ENCODE data around the gene CD248.
"Not testable (repeated sequence)": the region's sequence is repeated elsewhere in the genome, so short reads cannot be mapped to it uniquely, and the experiment has no call there.

Gene CD248

GRCh38 chr11:66311965-66312548 lies 4.8 kb downstream of the CD248 start:
- peak; percentile 94 for DNase-seq (ENCODE audit: extremely low spot score)
- TF ChIP-seq ARNT (IDR thresholded peaks at IDR 0.05) (no peak), L3MBTL2 (conservative IDR thresholded peaks at IDR 0.05) (peak; percentile 81)
- CTCF ChIA-PET: interaction anchor here (0.6 to 3.9 kb wide), 28 partner anchors 10 to 257 kb away, joined by 3 to 31 read pairs (median 5); partner anchors contain the start of genes B4GAT1, PELI3, RIN1 and TMEM151A
- POLR2A ChIA-PET: interaction anchor here (0.8 to 3.2 kb wide), 9 partner anchors 10 to 59 kb away, joined by 3 to 36 read pairs (median 4); partner anchors contain the start of genes B4GAT1, BRMS1, SLC29A2 and TMEM151A

GRCh38 chr11:66311470-66311964 lies 5.3 kb downstream of the CD248 start:
- TF ChIP-seq NFRKB (IDR thresholded peaks at IDR 0.05) (no peak), FOXA1 (IDR thresholded peaks at IDR 0.05) (no peak), SP1 (IDR thresholded peaks at IDR 0.05) (no peak), FOXK2 (IDR thresholded peaks at IDR 0.05) (no peak), ZNF384 (IDR thresholded peaks at IDR 0.05) (no peak), CTBP1 (IDR thresholded peaks at IDR 0.05; ENCODE audit: borderline replicate concordance) (no peak), TARDBP (IDR thresholded peaks at IDR 0.05) (no peak), SUZ12 (IDR thresholded peaks at IDR 0.05) (no peak), ELF4 (IDR thresholded peaks at IDR 0.05) (no peak), L3MBTL2 (conservative IDR thresholded peaks at IDR 0.05) (no peak), HDGF (IDR thresholded peaks at IDR 0.05; ENCODE audit: borderline replicate concordance) (no peak), ARNT (IDR thresholded peaks at IDR 0.05) (no peak), LEF1 (IDR thresholded peaks at IDR 0.05; ENCODE audit: borderline replicate concordance) (no peak)
- TF ChIP-seq, protein P1, sequence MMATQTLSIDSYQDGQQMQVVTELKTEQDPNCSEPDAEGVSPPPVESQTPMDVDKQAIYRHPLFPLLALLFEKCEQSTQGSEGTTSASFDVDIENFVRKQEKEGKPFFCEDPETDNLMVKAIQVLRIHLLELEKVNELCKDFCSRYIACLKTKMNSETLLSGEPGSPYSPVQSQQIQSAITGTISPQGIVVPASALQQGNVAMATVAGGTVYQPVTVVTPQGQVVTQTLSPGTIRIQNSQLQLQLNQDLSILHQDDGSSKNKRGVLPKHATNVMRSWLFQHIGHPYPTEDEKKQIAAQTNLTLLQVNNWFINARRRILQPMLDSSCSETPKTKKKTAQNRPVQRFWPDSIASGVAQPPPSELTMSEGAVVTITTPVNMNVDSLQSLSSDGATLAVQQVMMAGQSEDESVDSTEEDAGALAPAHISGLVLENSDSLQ (IDR thresholded peaks at IDR 0.05): no peak
- POLR2A ChIA-PET: interaction anchor here (0.6 to 3.2 kb wide), 8 partner anchors 15 to 60 kb away, joined by 3 to 36 read pairs (median 4); partner anchors contain the start of genes B4GAT1, BRMS1, SLC29A2 and TMEM151A
- no peak for DNase-seq (ENCODE audit: extremely low spot score)
- CTCF ChIA-PET: interaction anchor here (0.5 to 3.9 kb wide), 24 partner anchors 10 to 301 kb away, joined by 3 to 31 read pairs (median 5); partner anchors contain the start of genes PELI3, RIN1, TMEM151A and YIF1A

DNA sequence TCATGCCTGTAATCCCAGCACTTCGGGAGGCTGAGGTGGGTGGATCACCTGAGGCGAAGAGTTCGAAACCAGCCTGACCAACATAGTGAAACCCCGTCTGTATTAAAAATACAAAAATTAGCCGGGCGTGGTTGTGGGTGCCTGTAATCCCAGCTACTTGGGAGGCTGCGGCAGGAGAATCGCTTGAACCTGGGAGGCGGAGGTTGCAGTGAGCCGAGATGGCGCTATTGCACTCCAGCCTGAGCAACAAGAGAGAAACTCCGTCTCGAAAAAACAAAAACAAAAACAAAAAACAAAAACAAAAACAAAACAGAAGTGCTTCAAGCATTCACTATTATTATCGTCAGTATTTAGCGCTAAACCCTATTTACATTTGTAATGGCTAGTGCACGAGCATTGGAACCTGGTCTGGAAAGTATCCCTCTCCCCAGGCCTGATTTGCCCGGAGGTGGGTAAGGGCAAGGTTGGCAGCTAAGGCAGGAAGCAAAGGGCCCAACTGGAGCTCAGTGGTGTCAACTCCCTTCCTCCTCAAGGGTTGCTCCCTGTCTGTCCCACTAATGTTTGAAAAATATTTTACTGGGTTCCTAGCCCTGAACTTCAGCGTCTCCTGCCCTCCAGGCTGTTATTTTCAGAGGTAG lies 5.9 kb downstream of the CD248 start:
- DNase-seq (ENCODE audit: extremely low spot score): not testable (repeated sequence)
- ChIA-PET POLR2A (interaction anchor here (0.6 to 3.2 kb wide), 7 partner anchors 16 to 52 kb away, joined by 3 to 36 read pairs (median 3); partner anchors contain the start of genes B4GAT1, BRMS1, TMEM151A and YIF1A), CTCF (interaction anchor here (0.5 to 3.9 kb wide), 25 partner anchors 9 to 302 kb away, joined by 3 to 31 read pairs (median 5); partner anchors contain the start of genes PELI3, RIN1, TMEM151A and YIF1A)

DNA sequence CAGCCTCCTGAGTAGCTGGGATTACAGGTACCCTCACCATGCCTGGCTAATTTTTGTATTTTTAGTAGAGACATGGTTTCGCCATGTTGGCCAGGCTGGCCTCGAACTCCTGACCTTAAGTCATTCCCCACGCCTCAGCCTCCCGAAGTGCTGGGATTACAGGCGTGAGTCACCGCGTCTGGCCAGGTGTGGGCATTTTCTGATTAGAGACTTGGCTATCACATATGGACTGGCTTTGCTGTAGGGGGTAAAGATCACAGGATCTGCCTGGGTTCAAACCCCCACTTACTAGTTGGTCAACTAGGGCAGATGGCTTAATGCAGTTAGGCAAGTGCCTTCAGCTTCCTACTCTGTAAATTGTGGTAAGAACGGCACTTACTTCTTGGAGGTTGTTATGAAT lies 6.5 kb downstream of the CD248 start:
- TF ChIP-seq FOXA1 (IDR thresholded peaks at IDR 0.05) (no peak), BHLHE40 (IDR thresholded peaks at IDR 0.05; ENCODE audit: borderline replicate concordance) (no peak), L3MBTL2 (conservative IDR thresholded peaks at IDR 0.05) (no peak), ZNF384 (IDR thresholded peaks at IDR 0.05) (no peak), HDGF (IDR thresholded peaks at IDR 0.05; ENCODE audit: borderline replicate concordance) (no peak)
- TF ChIP-seq, protein P1 (IDR thresholded peaks at IDR 0.05): no peak
- POLR2A ChIA-PET: no interaction called here
- CTCF ChIA-PET: interaction anchor here (1.2 to 3.0 kb wide), 3 partner anchors 9 to 79 kb away, joined by 3 to 26 read pairs (median 11); no protein-coding TSS in a partner anchor
- no peak for DNase-seq (ENCODE audit: extremely low spot score)

- CTCF ChIA-PET: interaction anchor here (1.2 kb wide), 1 partner anchor 79 kb away, joined by 3 read pairs; no protein-coding TSS in a partner anchor
- POLR2A ChIA-PET: no interaction called here
- TF ChIP-seq, protein P1 (IDR thresholded peaks at IDR 0.05): no peak
- TF ChIP-seq SP1 (IDR thresholded peaks at IDR 0.05) (no peak), FOXM1 (IDR thresholded peaks at IDR 0.05; ENCODE audit: borderline replicate concordance) (no peak), HDGF (IDR thresholded peaks at IDR 0.05; ENCODE audit: borderline replicate concordance) (no peak), L3MBTL2 (conservative IDR thresholded peaks at IDR 0.05) (no peak), BHLHE40 (IDR thresholded peaks at IDR 0.05; ENCODE audit: borderline replicate concordance) (no peak), TARDBP (IDR thresholded peaks at IDR 0.05) (no peak), CTBP1 (IDR thresholded peaks at IDR 0.05; ENCODE audit: borderline replicate concordance) (no peak), NFRKB (IDR thresholded peaks at IDR 0.05) (no peak), FOXK2 (IDR thresholded peaks at IDR 0.05) (no peak)
- no peak for DNase-seq (ENCODE audit: extremely low spot score)
Observed at GRCh38 chr11:66309475-66309874, 7.4 kb downstream of the CD248 start.

GRCh38 chr11:66302656-66303055 lies 14.2 kb downstream of the CD248 start:
- TF ChIP-seq NFRKB (IDR thresholded peaks at IDR 0.05) (no peak), SUZ12 (IDR thresholded peaks at IDR 0.05) (no peak), TARDBP (IDR thresholded peaks at IDR 0.05) (no peak), FOXA1 (IDR thresholded peaks at IDR 0.05) (no peak)
- DNase-seq (ENCODE audit: extremely low spot score): no peak
- ChIA-PET POLR2A (interaction anchor here (1.4 kb wide), 1 partner anchor 14 kb away, joined by 8 read pairs; the partner anchor contains the start of gene YIF1A), CTCF (interaction anchor here (3.5 kb wide), 1 partner anchor 9 kb away, joined by 26 read pairs; no protein-coding TSS in a partner anchor)
